ENCODE measurements around the gene SFXN1.

DNA sequence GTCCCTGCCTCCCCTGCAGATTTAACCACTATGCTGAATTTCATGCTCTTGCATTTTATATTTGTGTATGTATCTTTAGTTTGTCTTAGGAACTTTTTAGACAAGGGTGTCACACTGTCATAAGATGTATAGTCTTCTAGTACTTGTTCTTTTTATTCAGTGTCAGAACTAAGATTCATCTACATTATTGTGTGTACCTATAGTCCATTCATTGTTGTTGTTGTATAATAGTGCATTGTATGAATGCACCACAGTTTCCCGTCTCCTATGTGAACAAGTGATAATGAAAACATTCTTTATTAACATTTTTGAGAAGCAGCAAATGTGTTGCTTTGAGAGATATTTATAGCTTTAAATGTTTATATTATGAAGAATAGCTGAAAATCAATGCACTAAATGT lies 45.9 kb downstream of the SFXN1 start:
- TF ChIP-seq POLR2A (IDR thresholded peaks at IDR 0.05) = no peak
- TF ChIP-seq, protein P1, sequence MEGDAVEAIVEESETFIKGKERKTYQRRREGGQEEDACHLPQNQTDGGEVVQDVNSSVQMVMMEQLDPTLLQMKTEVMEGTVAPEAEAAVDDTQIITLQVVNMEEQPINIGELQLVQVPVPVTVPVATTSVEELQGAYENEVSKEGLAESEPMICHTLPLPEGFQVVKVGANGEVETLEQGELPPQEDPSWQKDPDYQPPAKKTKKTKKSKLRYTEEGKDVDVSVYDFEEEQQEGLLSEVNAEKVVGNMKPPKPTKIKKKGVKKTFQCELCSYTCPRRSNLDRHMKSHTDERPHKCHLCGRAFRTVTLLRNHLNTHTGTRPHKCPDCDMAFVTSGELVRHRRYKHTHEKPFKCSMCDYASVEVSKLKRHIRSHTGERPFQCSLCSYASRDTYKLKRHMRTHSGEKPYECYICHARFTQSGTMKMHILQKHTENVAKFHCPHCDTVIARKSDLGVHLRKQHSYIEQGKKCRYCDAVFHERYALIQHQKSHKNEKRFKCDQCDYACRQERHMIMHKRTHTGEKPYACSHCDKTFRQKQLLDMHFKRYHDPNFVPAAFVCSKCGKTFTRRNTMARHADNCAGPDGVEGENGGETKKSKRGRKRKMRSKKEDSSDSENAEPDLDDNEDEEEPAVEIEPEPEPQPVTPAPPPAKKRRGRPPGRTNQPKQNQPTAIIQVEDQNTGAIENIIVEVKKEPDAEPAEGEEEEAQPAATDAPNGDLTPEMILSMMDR (IDR thresholded peaks at IDR 0.05) = no peak
